SK-N-SH (cell line): Measurements from ENCODE around the gene EPHA6. TPM values are rescaled to one million over a fixed set of nuclear protein-coding genes. Genes with fewer than 3 reads are reported as not detected.
"Not testable (repeated sequence)": the region's sequence is repeated elsewhere in the genome, so short reads cannot be mapped to it uniquely, and the experiment has no call there.

Experiments
- CTCF ChIA-PET: fragments of 300-600, 350-600 bp; formaldehyde crosslinking; extraction: SDS; loops from one replicate; lab custom pipeline; 2021; lab: Yijun Ruan, JAX
- POLR2A ChIA-PET: fragments of 350-600 bp; sonication (Branson Sonifier 250); formaldehyde crosslinking; extraction: SDS; loops from one replicate; lab custom pipeline; 2020; ENCODE audit warnings: antibody characterized with exemption, inconsistent platforms; lab: Yijun Ruan, JAX
- DNase-seq: peaks from one replicate; pipeline ENCODE4 v3.0.0; 2012
- H2AFZ ChIP-seq: fragments of 200-600 bp; sonication (generic); 2 replicates; pipeline ENCODE4 v1.8.1; 2016; ENCODE audit warnings: antibody characterized with exemption, mild to moderate bottlenecking, low read depth
- H3F3A ChIP-seq: fragments of 200-600 bp; sonication (generic); replicated peaks from 2 replicates; pipeline ENCODE3; 2016; ENCODE audit warnings: antibody characterized with exemption, mild to moderate bottlenecking; ENCODE audit not compliant: insufficient read depth
- H3K27ac ChIP-seq, 2 experiments: fragments of 200-500 bp in 1 of 2; fragments of 200-600 bp in 1 of 2; sonication (Bioruptor generic) in 1 of 2; sonication (generic), shearing (Covaris generic) in 1 of 2; 2 replicates each; pipeline versions ENCODE4 v1.5.1 to v1.6.1; 2014 to 2016; ENCODE audit warnings: low read depth in 2 of 2, inconsistent platforms in 1 of 2, low read length in 1 of 2, mild to moderate bottlenecking in 1 of 2, mixed read lengths in 1 of 2
- H3K27me3 ChIP-seq: fragments of 200-600 bp; sonication (generic), shearing (Covaris generic); 2 replicates; pipeline ENCODE4 v1.6.1; 2016; ENCODE audit warnings: mixed run types; ENCODE audit not compliant: insufficient read depth
- H3K36me3 ChIP-seq, 2 experiments: fragments of 200-500 bp in 1 of 2; fragments of 200-600 bp in 1 of 2; sonication (Bioruptor generic) in 1 of 2; sonication (generic) in 1 of 2; replicated peaks in 1 of 2; 2 replicates each; pipeline versions ENCODE3 to v1.5.1; 2014 to 2016; ENCODE audit warnings: low read length in 1 of 2, mild to moderate bottlenecking in 1 of 2; ENCODE audit not compliant: insufficient read depth in 2 of 2, control insufficient read depth in 1 of 2
- H3K4me1 ChIP-seq, 2 experiments: fragments of 200-500 bp in 1 of 2; fragments of 200-600 bp in 1 of 2; sonication (Bioruptor generic) in 1 of 2; sonication (generic), shearing (Covaris generic) in 1 of 2; 2 replicates each; pipeline versions ENCODE4 v1.5.1 to v1.6.1; 2014 to 2016; ENCODE audit warnings: low read depth in 1 of 2, low read length in 1 of 2, mixed run types in 1 of 2; ENCODE audit not compliant: insufficient read depth in 2 of 2, control insufficient read depth in 1 of 2
- H3K4me2 ChIP-seq: fragments of 200-600 bp; sonication (generic), shearing (Covaris generic); 2 replicates; pipeline ENCODE4 v1.6.1; 2017; ENCODE audit warnings: mixed run types
- H3K4me3 ChIP-seq, 2 experiments: fragments of 200-500 bp in 1 of 2; fragments of 200-600 bp in 1 of 2; sonication (Bioruptor generic) in 1 of 2; sonication (generic), shearing (Covaris generic) in 1 of 2; 2 replicates each; pipeline versions ENCODE4 v1.5.1 to v1.8.1; 2014 to 2016; ENCODE audit warnings: low read depth in 2 of 2, inconsistent platforms in 1 of 2, low read length in 1 of 2, mild to moderate bottlenecking in 1 of 2, mixed read lengths in 1 of 2, moderate library complexity in 1 of 2
- H3K79me2 ChIP-seq: fragments of 200-600 bp; sonication (generic); 2 replicates; pipeline ENCODE4 v1.8.1; 2017; ENCODE audit warnings: mild to moderate bottlenecking; ENCODE audit not compliant: insufficient read depth
- H3K9ac ChIP-seq: fragments of 200-600 bp; sonication (generic); 2 replicates; pipeline ENCODE4 v1.6.1; 2017; ENCODE audit warnings: mixed run types
- H3K9me2 ChIP-seq: fragments of 200-600 bp; sonication (generic); 2 replicates; pipeline ENCODE4 v1.6.1; 2017; ENCODE audit warnings: mixed run types
- H3K9me3 ChIP-seq: fragments of 200-600 bp; sonication (generic); 2 replicates; pipeline ENCODE4 v1.6.1; 2017; ENCODE audit warnings: mixed run types, mild to moderate bottlenecking, moderate library complexity
- H4K20me1 ChIP-seq: fragments of 200-600 bp; sonication (generic); 2 replicates; pipeline ENCODE4 v1.6.1; 2017; ENCODE audit warnings: mild to moderate bottlenecking, mixed run types; ENCODE audit not compliant: insufficient read depth
- CHD2 ChIP-seq: fragments of 150-350 bp; IDR thresholded peaks from 2 replicates; pipeline ENCODE4 v1.6.1; 2018; ENCODE audit warnings: low read length; ENCODE audit not compliant: partially characterized antibody
- CTCF ChIP-seq: fragments of 200-600 bp; sonication (generic); IDR thresholded peaks from 2 replicates; pipeline ENCODE4 v1.6.1; 2017; ENCODE audit warnings: antibody characterized with exemption, mild to moderate bottlenecking, moderate library complexity
- EP300 ChIP-seq, 2 experiments: IDR thresholded peaks; 2 replicates each; pipeline versions ENCODE4 v1.4.0 to v1.6.1; 2012; ENCODE audit warnings: borderline replicate concordance in 1 of 2, low read depth in 1 of 2, low read length in 1 of 2
- EZH2phosphoT487 ChIP-seq: fragments of 200-600 bp; sonication (generic); IDR thresholded peaks from 2 replicates; pipeline ENCODE4 v1.6.1; 2017; ENCODE audit warnings: low read depth, mixed run types, mild to moderate bottlenecking, antibody characterized with exemption, moderate library complexity, borderline replicate concordance
- FOSL2 ChIP-seq: IDR thresholded peaks from 2 replicates; pipeline ENCODE4 v1.4.0; 2012; ENCODE audit warnings: low read depth, mild to moderate bottlenecking, moderate library complexity, borderline replicate concordance
- FOXJ3 ChIP-seq: sonication (generic); formaldehyde crosslinking; IDR thresholded peaks from 2 replicates; pipeline ENCODE4 v1.5.1; 2020; ENCODE audit warnings: mild to moderate bottlenecking, missing genetic modification reagents
- GATA2 ChIP-seq: sonication (generic); formaldehyde crosslinking; IDR thresholded peaks from 2 replicates; pipeline ENCODE4 v1.5.0; 2020; ENCODE audit warnings: mild to moderate bottlenecking, missing genetic modification reagents
- JUND ChIP-seq: IDR thresholded peaks from 2 replicates; pipeline ENCODE4 v1.4.0; 2012
- MAX ChIP-seq: IDR thresholded peaks from 2 replicates; pipeline ENCODE4 v1.4.0; 2012; ENCODE audit warnings: low read depth
- MEF2A ChIP-seq: IDR thresholded peaks from 2 replicates; pipeline ENCODE4 v1.4.0; 2012; ENCODE audit warnings: low read depth, borderline replicate concordance
- NFIC ChIP-seq: IDR thresholded peaks from 2 replicates; pipeline ENCODE4 v1.4.0; 2012; ENCODE audit warnings: borderline replicate concordance
- NRF1 ChIP-seq: IDR thresholded peaks from 2 replicates; pipeline ENCODE4 v1.6.1; 2012; ENCODE audit warnings: low read depth, mild to moderate bottlenecking, low read length
- PBX3 ChIP-seq: IDR thresholded peaks from 2 replicates; pipeline ENCODE4; 2012
- POLR2AphosphoS5 ChIP-seq: IDR thresholded peaks from 2 replicates; pipeline ENCODE4 v1.6.1; 2012; ENCODE audit warnings: low read depth, low read length
- RXRA ChIP-seq: IDR thresholded peaks from 2 replicates; pipeline ENCODE4 v1.4.0; 2012; ENCODE audit warnings: low read depth, mild to moderate bottlenecking, borderline replicate concordance
- SIN3A ChIP-seq: IDR thresholded peaks from 2 replicates; pipeline ENCODE4 v1.6.1; 2012; ENCODE audit warnings: low read depth, mild to moderate bottlenecking, low read length, moderate library complexity, borderline replicate concordance
- SMC3 ChIP-seq: IDR thresholded peaks from 2 replicates; pipeline ENCODE4 v1.6.1; 2012; ENCODE audit warnings: low read depth, low read length, improper control_type of control experiment
- TEAD4 ChIP-seq: IDR thresholded peaks from 2 replicates; pipeline ENCODE4 v1.4.0; 2012; ENCODE audit warnings: mild to moderate bottlenecking, borderline replicate concordance; ENCODE audit not compliant: insufficient read depth
- USF1 ChIP-seq: IDR thresholded peaks from 2 replicates; pipeline ENCODE4 v1.4.0; 2012; ENCODE audit warnings: low read depth, borderline replicate concordance
- YY1 ChIP-seq: IDR thresholded peaks from 2 replicates; pipeline ENCODE4 v1.4.0; 2012; ENCODE audit warnings: low read depth, mild to moderate bottlenecking
- WGBS: methylation state at CpG from one replicate; pipeline ENCODE4 v1.1.6; 2017; ENCODE audit warnings: low lambda C conversion rate; 5-methylcytosine and 5-hydroxymethylcytosine counted together
- polyA plus RNA-seq, 3 experiments: library from polyadenylated mRNA; depleted of rRNA; stranded (reverse); fragments of >200 nt; gene quantifications; 2 replicates each; pipeline ENCODE4 v1.2.3, GENCODE V29; 2012

EPHA6 gene
- polyA plus RNA-seq, 1 of the 3 experiments (the other 2 are of a cell fraction), result not detected

GRCh38 chr3:97025612-97026011, 211.2 kb downstream of the EPHA6 start:
- H3K9ac ChIP-seq, H3K4me1 ChIP-seq, H2AFZ ChIP-seq, H3K27me3 ChIP-seq, H3K4me3 ChIP-seq, DNase-seq, H3F3A ChIP-seq, H3K9me2 ChIP-seq, H3K9me3 ChIP-seq, H4K20me1 ChIP-seq, H3K4me2 ChIP-seq, H3K79me2 ChIP-seq, POLR2A ChIA-PET, H3K27ac ChIP-seq, H3K36me3 ChIP-seq: not testable (repeated sequence)
- 52% methylated on average over 8 of the region's 8 CpGs for WGBS
- CTCF ChIA-PET, result interaction anchor here (1.8 kb wide), 1 partner anchor 1014 kb away, joined by 4 read pairs; no protein-coding TSS in a partner anchor

- DNase-seq, result no peak
- H2AFZ ChIP-seq, result no peak overlapping the region
- H3K36me3 ChIP-seq, result no peaks in the 10 kb centered on the region
- H4K20me1 ChIP-seq, result no peaks in the 10 kb centered on the region
- no peaks in the 10 kb centered on the region for H3K9me2 ChIP-seq
- ChIA-PET POLR2A (no interaction called here), CTCF (no interaction called here)
- 3% methylated on average over 1 of the region's 1 CpG for WGBS
- H3K4me3 ChIP-seq, result no peak overlapping the region
- TF ChIP-seq EZH2phosphoT487 (no peak), FOSL2 (no peak), YY1 (no peak), RXRA (no peak), FOXJ3 (CRISPR knock-in tag) (no peak), NRF1 (no peak), NFIC (no peak), USF1 (no peak), TEAD4 (no peak), PBX3 (no peak), CHD2 (no peak), CTCF (no peak), JUND (no peak), GATA2 (no peak), SIN3A (no peak), MAX (no peak), EP300 (IDR thresholded peaks at IDR 0.05; ENCODE audit: borderline replicate concordance in 1 of 2, low read depth in 1 of 2, low read length in 1 of 2) (no peak), SMC3 (no peak), POLR2AphosphoS5 (no peak), MEF2A (no peak)
- H3K4me2 ChIP-seq, result no peak overlapping the region
- no peaks in the 10 kb centered on the region for H3K4me1 ChIP-seq
- no peaks in the 10 kb centered on the region for H3K9me3 ChIP-seq
- no peaks in the 10 kb centered on the region for H3F3A ChIP-seq
- H3K27me3 ChIP-seq, result no peaks in the 10 kb centered on the region
- H3K27ac ChIP-seq, result no peak overlapping the region
- no peaks in the 10 kb centered on the region for H3K79me2 ChIP-seq
- no peak overlapping the region for H3K9ac ChIP-seq
Measured at GRCh38 chr3:97029972-97030371, 215.6 kb downstream of the EPHA6 start.
